Central memory CD4-positive, alpha-beta T cell (primary cell): ENCODE measurements around the gene THAP7.
"Not testable (repeated sequence)": the region's sequence is repeated elsewhere in the genome, so short reads cannot be mapped to it uniquely, and the experiment has no call there.

ENCODE experiments used
- DNase-seq: peaks from one replicate; pipeline ENCODE4 v3.0.0; 2022

Gene THAP7

GRCh38 chr22:20977019-20977418 is 24.9 kb downstream of the THAP7 start:
- no peak for DNase-seq

- no peak for DNase-seq
Measured at GRCh38 chr22:20976291-20976877, 25.5 kb downstream of the THAP7 start.

GRCh38 chr22:20975541-20976290 is 26.2 kb downstream of the THAP7 start:
- DNase-seq: no peak

GRCh38 chr22:20974336-20974955 is 27.5 kb downstream of the THAP7 start:
- DNase-seq: no peak

GRCh38 chr22:20973634-20974286 is 28.2 kb downstream of the THAP7 start:
- no peak for DNase-seq

GRCh38 chr22:20972933-20973577 is 28.9 kb downstream of the THAP7 start:
- no peak for DNase-seq

- not testable (repeated sequence) for DNase-seq
Measured at GRCh38 chr22:20972014-20972694, 29.8 kb downstream of the THAP7 start.

- no peak for DNase-seq
Measured at GRCh38 chr22:20970939-20971657, 30.8 kb downstream of the THAP7 start.

GRCh38 chr22:20968281-20968977 is 33.5 kb downstream of the THAP7 start:
- DNase-seq: no peak

- DNase-seq: no peak
Measured at GRCh38 chr22:20967697-20968211, 34.2 kb downstream of the THAP7 start.

- DNase-seq: no peak
Measured at GRCh38 chr22:20966883-20967696, 34.8 kb downstream of the THAP7 start, which contains the start of gene AIFM3. AIFM3 (plus strand) TSS chr22:20967255; CDS start chr22:20967945, 690 bp downstream.

GRCh38 chr22:20965888-20966855 is 35.7 kb downstream of the THAP7 start:
- no peak for DNase-seq

GRCh38 chr22:20965104-20965887 is 36.6 kb downstream of the THAP7 start:
- DNase-seq: no peak

- DNase-seq: no peak
Measured at GRCh38 chr22:20964799-20965103, 37.2 kb downstream of the THAP7 start.

GRCh38 chr22:20964090-20964798 is 37.7 kb downstream of the THAP7 start:
- DNase-seq: no peak

GRCh38 chr22:20963201-20964052 is 38.5 kb downstream of the THAP7 start:
- DNase-seq: no peak
